Testis (tissue), 5 donors: ENCODE data around the gene BTG2. TPM values are rescaled to one million over a fixed set of nuclear protein-coding genes. Genes with fewer than 3 reads are reported as not detected.
A peak's percentile ranks its signal among the peaks of the same experiment; 100 is the strongest.
"Not testable (repeated sequence)": the region's sequence is repeated elsewhere in the genome, so short reads cannot be mapped to it uniquely, and the experiment has no call there.

Experiments
- DNase-seq: peaks from one replicate; pipeline ENCODE4 v3.0.0-alpha.2; 2019
- H3K27ac ChIP-seq, 2 donors: fragments of 200-600 bp; sonication (generic); one replicate each; pipeline ENCODE4 v1.5.1; 2019
- H3K27me3 ChIP-seq: fragments of 200-600 bp; sonication (generic); one replicate; pipeline ENCODE4 v1.5.1; 2019
- H3K36me3 ChIP-seq: fragments of 200-600 bp; sonication (generic); one replicate; pipeline ENCODE4 v1.5.1; 2017; ENCODE audit warnings: low read depth; ENCODE audit errors: missing control alignments
- H3K4me1 ChIP-seq: fragments of 200-600 bp; sonication (generic); one replicate; pipeline ENCODE4 v1.5.1; 2019
- H3K4me3 ChIP-seq, 2 donors: fragments of 200-600 bp; sonication (generic); one replicate each; pipeline ENCODE4 v1.5.1; 2017 to 2019
- H3K9me3 ChIP-seq: fragments of 200-600 bp; sonication (generic); one replicate; pipeline ENCODE4 v1.5.1; 2017
- POLR2A ChIP-seq: fragments of 450-650 bp; IDR thresholded peaks from one replicate; pipeline ENCODE4 v1.6.1; 2017; ENCODE audit warnings: antibody characterized with exemption, mild to moderate bottlenecking, moderate library complexity
- WGBS, 2 donors: methylation state at CpG; one replicate each; pipeline ENCODE4 v1.1.5; 2018; 5-methylcytosine and 5-hydroxymethylcytosine counted together
- intact Hi-C: fragments of 100-400 bp; cut with DNase I; formaldehyde crosslinking; loops from one replicate; pipeline ENCODE4 v1.15.1; 2023; ENCODE audit warnings: low total_unique reads
- long read RNA-seq, 2 donors: transcript quantifications; one replicate each; lab custom pipeline, GENCODE V29; 2026
- polyA plus RNA-seq: library from polyadenylated mRNA; stranded (reverse); fragments of 350-450 nt; fragmentation: Illumina TruSeq; extraction: RNeasy Lipid Tissue Mini Kit (QIAGEN cat#74804); gene quantifications from one replicate; pipeline ENCODE4 v1.2.3, GENCODE V29; 2014; ENCODE audit warnings: low read depth, low replicate concordance; ENCODE audit not compliant: insufficient read depth
- total RNA-seq, 2 donors: library from RNA; depleted of rRNA; stranded (reverse); fragments of >200 nt; gene quantifications; one replicate each; pipeline ENCODE4 v1.2.3, GENCODE V29; 2016
- TF ChIP-seq, protein P1 (sequence below), 3 experiments: fragments of 450-650 bp in 2 of 3; fragments of 200-600 bp in 1 of 3; sonication (generic) in 1 of 3; IDR thresholded peaks; one replicate each; pipeline ENCODE4 v1.5.1; 2016 to 2019; ENCODE audit warnings: antibody characterized with exemption in 3 of 3, mild to moderate bottlenecking in 2 of 3, moderate library complexity in 1 of 3

BTG2 gene, protein sequence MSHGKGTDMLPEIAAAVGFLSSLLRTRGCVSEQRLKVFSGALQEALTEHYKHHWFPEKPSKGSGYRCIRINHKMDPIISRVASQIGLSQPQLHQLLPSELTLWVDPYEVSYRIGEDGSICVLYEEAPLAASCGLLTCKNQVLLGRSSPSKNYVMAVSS
- total RNA-seq (10 to 100 TPM; 14.5 to 23.8 TPM), polyA plus RNA-seq (25.4 TPM)
- long read RNA-seq, donor 1, transcript BTG2-201 (2 exons, 2,712 nt): major isoform, 10 of 29 reads
- long read RNA-seq, donor 1, partial matches to known transcripts: 18 of 29 reads
- long read RNA-seq, donor 1, other reads (novel, unspliced or antisense): 0 of 29 reads
- long read RNA-seq, donor 2, transcript BTG2-201 (2 exons, 2,712 nt): major isoform, 7 of 7 reads
- long read RNA-seq, donor 2, partial matches to known transcripts: 0 of 7 reads
- long read RNA-seq, donor 2, other reads (novel, unspliced or antisense): 0 of 7 reads

DNA sequence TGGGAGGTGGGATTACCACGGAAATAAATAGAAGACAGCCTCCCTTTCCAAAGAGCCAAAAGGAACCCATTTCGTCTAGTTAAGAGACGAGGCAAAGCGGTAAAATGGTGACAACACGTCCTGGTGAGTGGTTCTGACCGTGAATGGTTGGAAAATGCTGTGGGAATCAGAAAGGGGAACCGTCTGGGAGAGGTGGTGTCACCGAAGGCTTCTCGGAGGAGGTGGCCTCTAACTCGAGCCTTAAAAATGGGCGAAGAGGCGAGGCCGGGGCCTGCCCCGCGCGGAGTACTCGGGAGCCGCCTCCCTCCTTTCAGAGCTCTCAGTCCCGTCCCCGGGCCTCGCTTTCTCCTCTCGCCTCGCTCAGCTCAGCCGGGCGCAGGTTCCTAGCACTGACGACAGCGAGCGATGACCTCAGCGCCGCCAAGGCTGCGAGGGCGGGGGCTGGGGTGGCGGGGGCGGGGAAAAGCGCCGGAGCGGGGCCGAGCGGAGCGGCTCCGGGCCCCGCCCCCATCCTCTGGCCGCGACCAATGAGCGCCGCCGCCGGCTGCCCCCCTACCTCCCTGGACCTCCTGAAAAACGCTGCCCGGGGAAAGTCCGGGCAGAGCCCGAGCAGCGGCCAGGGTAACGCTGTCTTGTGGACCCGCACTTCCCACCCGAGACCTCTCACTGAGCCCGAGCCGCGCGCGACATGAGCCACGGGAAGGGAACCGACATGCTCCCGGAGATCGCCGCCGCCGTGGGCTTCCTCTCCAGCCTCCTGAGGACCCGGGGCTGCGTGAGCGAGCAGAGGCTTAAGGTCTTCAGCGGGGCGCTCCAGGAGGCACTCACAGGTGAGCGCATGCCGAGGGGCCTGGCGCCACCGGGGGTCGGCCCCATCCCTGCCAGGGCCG lies at the start of gene BTG2:
Gene BTG2, plus strand, starts transcription at position 601 of the 890 bp plus-strand sequence. Its CDS starts 88 bp downstream, at position 689.
- DNase-seq: peak; percentile 94
- TF ChIP-seq POLR2A: peak; percentile 95
- TF ChIP-seq, protein P1, sequence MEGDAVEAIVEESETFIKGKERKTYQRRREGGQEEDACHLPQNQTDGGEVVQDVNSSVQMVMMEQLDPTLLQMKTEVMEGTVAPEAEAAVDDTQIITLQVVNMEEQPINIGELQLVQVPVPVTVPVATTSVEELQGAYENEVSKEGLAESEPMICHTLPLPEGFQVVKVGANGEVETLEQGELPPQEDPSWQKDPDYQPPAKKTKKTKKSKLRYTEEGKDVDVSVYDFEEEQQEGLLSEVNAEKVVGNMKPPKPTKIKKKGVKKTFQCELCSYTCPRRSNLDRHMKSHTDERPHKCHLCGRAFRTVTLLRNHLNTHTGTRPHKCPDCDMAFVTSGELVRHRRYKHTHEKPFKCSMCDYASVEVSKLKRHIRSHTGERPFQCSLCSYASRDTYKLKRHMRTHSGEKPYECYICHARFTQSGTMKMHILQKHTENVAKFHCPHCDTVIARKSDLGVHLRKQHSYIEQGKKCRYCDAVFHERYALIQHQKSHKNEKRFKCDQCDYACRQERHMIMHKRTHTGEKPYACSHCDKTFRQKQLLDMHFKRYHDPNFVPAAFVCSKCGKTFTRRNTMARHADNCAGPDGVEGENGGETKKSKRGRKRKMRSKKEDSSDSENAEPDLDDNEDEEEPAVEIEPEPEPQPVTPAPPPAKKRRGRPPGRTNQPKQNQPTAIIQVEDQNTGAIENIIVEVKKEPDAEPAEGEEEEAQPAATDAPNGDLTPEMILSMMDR (IDR thresholded peaks at IDR 0.05): no peak
- Histone ChIP-seq H3K4me3 (peak within 1 kb of the TSS; percentile 93 to 95), H3K4me1 (peaks cover 23% of the 10 kb centered on the region), H3K27me3 (no peaks in the 10 kb centered on the region), H3K9me3 (no peaks in the 10 kb centered on the region), H3K27ac (peak within 1 kb of the TSS; percentile 97 to 99), H3K36me3 (no peaks in the 10 kb centered on the region)
- WGBS, 2 donors: 5 to 21% methylated on average over 11 to 75 of the region's 79 CpGs
- intact Hi-C loops: no loop called here

DNA sequence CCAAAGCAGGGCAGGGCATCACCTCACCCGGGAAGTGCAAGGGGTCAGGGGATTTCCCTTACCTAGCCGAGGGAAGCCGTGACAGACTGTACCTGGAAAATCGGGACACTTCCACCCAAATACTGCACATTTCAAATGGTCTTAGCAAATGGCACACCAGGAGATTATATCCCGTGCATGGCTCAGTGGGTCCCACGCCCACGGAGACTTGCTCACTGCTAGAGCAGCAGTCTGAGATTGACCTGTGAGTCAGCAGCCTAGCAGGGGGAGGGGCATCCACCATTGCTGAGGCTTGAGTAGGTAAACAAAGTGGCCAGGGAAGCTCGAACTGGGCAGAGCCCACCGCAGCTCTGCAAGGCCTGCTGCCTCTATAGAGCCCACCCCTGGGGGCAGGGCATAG lies 48.7 kb upstream of the BTG2 start:
- H3K27me3 ChIP-seq, H3K27ac ChIP-seq, DNase-seq, H3K4me1 ChIP-seq, H3K9me3 ChIP-seq, H3K36me3 ChIP-seq, H3K4me3 ChIP-seq, intact Hi-C loops: not testable (repeated sequence)
- WGBS, 2 donors: 90 to 94% methylated on average over 7 to 9 of the region's 9 CpGs

DNA sequence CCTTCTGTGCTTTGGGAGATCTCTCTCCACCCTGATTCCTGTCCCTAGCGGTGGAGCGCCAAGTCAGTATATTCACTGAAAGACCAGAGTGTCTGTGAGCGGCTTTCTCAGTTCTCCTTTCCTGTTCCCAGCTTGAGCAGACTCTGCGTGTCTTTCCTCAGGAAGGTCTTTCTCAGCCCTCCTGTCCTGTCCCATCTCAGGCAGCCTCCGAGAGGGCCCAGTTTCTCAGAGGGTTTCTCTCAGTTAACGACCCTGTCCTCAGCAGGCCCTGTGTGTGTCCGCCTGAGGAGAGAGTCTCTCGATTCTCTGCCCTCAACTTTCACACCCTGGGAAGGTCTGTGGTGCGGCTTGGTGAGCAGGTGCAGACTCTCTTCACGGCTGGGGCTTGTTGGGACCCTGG lies 41.8 kb upstream of the BTG2 start:
- H3K4me3 ChIP-seq: no peak overlapping the region
- intact Hi-C loops: no loop called here
- no peaks in the 10 kb centered on the region for H3K9me3 ChIP-seq
- no peaks in the 10 kb centered on the region for H3K36me3 ChIP-seq
- WGBS, 2 donors: 79% methylated on average over 10 of the region's 10 CpGs
- no peak overlapping the region for H3K27ac ChIP-seq
- DNase-seq: no peak
- TF ChIP-seq, protein P1 (IDR thresholded peaks at IDR 0.05): no peak
- TF ChIP-seq POLR2A: no peak
- H3K27me3 ChIP-seq: no peaks in the 10 kb centered on the region
- no peaks in the 10 kb centered on the region for H3K4me1 ChIP-seq

DNA sequence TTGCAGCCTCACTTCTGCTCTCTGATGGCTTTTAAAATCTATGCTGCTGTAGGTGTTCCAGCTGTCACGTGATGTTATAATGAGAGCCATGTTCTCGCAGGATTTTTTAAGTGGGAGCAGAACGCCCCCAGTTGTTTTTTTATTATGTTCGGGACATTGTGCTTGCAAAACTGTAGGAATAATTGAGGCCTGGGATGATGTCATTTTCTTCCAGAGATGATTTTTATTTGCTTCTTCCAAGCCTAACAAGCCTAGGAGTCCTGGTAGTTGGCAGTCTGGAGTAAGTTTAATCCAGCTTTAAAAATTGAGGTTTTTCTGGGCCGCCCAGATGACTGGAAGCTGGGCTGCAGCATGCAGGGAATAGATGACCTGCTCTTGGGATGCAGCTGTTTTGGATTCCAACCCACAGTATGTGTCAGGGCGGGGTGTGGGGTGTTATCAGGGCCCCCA lies 41.2 kb upstream of the BTG2 start:
- Histone ChIP-seq H3K4me3 (no peak overlapping the region), H3K27me3 (no peaks in the 10 kb centered on the region), H3K4me1 (peaks cover 5% of the 10 kb centered on the region), H3K36me3 (no peaks in the 10 kb centered on the region), H3K27ac (no peak overlapping the region), H3K9me3 (no peaks in the 10 kb centered on the region)
- DNase-seq: no peak
- intact Hi-C loops: no loop called here
- TF ChIP-seq, protein P1 (IDR thresholded peaks at IDR 0.05): no peak
- no peak for TF ChIP-seq POLR2A
- 58 to 61% methylated on average over 6 of the region's 6 CpGs for WGBS, 2 donors

DNA sequence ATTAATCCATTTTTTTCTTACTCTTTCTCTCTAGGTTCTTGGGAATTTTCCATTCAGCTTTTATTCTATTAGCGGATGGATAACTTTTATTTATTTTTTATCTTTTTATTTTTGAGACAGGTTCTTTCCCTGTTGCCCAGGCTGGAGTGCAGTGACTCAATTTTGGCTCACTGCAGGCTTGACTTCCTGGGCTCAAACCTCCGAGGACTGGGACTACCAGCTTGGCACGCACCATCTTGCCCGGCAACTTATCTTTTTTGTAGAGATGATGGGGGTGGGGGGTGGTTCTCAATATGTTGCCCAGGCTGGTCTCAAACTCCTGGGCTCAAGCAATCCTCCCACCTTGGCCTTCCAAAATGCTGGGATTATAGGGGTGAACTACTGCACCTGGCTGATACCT lies 39.8 kb upstream of the BTG2 start:
- no peak for DNase-seq
- Histone ChIP-seq H3K9me3 (no peaks in the 10 kb centered on the region), H3K4me1 (peaks cover 5% of the 10 kb centered on the region), H3K36me3 (no peaks in the 10 kb centered on the region), H3K4me3 (no peak overlapping the region), H3K27ac (no peak overlapping the region), H3K27me3 (no peaks in the 10 kb centered on the region)
- intact Hi-C loops: no loop called here
- TF ChIP-seq, protein P1 (IDR thresholded peaks at IDR 0.05): no peak
- TF ChIP-seq POLR2A: no peak
- 75 to 85% methylated on average over 4 of the region's 4 CpGs for WGBS, 2 donors

DNA sequence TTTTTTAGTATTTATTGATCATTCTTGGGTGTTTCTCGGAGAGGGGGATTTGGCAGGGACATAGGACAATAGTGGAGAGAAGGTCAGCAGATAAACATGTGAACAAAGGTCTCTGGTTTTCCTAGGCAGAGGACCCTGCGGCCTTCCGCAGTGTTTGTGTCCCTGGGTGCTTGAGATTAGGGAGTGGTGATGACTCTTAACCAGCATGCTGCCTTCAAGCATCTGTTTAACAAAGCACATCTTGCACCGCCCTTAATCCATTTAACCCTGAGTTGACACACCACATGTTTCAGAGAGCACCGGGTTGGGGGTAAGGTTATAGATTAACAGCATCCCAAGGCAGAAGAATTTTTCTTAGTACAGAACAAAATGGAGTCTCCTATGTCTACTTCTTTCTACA lies 39.2 kb upstream of the BTG2 start:
- H3K27ac ChIP-seq, H3K36me3 ChIP-seq, H3K4me1 ChIP-seq, H3K27me3 ChIP-seq, H3K9me3 ChIP-seq, intact Hi-C loops, DNase-seq, H3K4me3 ChIP-seq: not testable (repeated sequence)
- WGBS, 2 donors: 61 to 75% methylated on average over 5 of the region's 5 CpGs
